Sigmoid colon (tissue), 7 donors: ENCODE data around the gene HDHD3. TPM values are rescaled to one million over a fixed set of nuclear protein-coding genes. Genes with fewer than 3 reads are reported as not detected.
A peak's percentile ranks its signal among the peaks of the same experiment; 100 is the strongest.

ENCODE experiments used
- DNase-seq: peaks from one replicate; pipeline ENCODE4 v3.0.0-alpha.2; 2019
- H3K27ac ChIP-seq, 4 donors: fragments of 200-600 bp; sonication (generic); one replicate each; pipeline ENCODE4 v1.5.1; 2016 to 2019; ENCODE audit warnings: mild to moderate bottlenecking in 1 of 4
- H3K27me3 ChIP-seq, 3 donors: fragments of 200-600 bp; sonication (generic); one replicate each; pipeline ENCODE4 v1.5.1; 2019; ENCODE audit warnings: mild to moderate bottlenecking in 1 of 3
- H3K36me3 ChIP-seq, 4 donors: fragments of 200-600 bp; sonication (generic); one replicate each; pipeline ENCODE4 v1.5.1; 2016 to 2019
- H3K4me1 ChIP-seq, 4 donors: fragments of 200-600 bp; sonication (generic); one replicate each; pipeline ENCODE4 v1.5.1; 2017 to 2019
- H3K4me3 ChIP-seq, 4 donors: fragments of 200-600 bp; sonication (generic); one replicate each; pipeline ENCODE4 v1.5.1; 2017 to 2019; ENCODE audit warnings: mild to moderate bottlenecking in 2 of 4, moderate library complexity in 1 of 4
- H3K9me3 ChIP-seq, 4 donors: fragments of 200-600 bp in 3 of 4; sonication (generic) in 3 of 4; one replicate each; pipeline versions ENCODE4 v1.5.1 to v1.6.1; 2013 to 2019
- EP300 ChIP-seq, 4 donors: sonication (generic); formaldehyde crosslinking; IDR thresholded peaks; one replicate each; pipeline ENCODE4 v1.6.1; 2017; ENCODE audit warnings: antibody characterized with exemption in 4 of 4
- POLR2A ChIP-seq, 2 donors: fragments of 450-650 bp; IDR thresholded peaks; one replicate each; pipeline ENCODE4 v1.6.1; 2016; ENCODE audit warnings: antibody characterized with exemption in 2 of 2, mild to moderate bottlenecking in 2 of 2, moderate library complexity in 2 of 2
- POLR2AphosphoS5 ChIP-seq, 4 donors: sonication (generic); formaldehyde crosslinking; IDR thresholded peaks; one replicate each; pipeline ENCODE4 v1.6.1; 2017; ENCODE audit warnings: antibody characterized with exemption in 4 of 4
- WGBS, 2 donors: extraction: QIAGEN DNeasy Blood & Tissue Kit; methylation state at CpG; one replicate each; pipeline ENCODE4 v1.1.7; 2013; 5-methylcytosine and 5-hydroxymethylcytosine counted together
- intact Hi-C: fragments of 100-400 bp; cut with DNase I; formaldehyde crosslinking; loops from one replicate; pipeline ENCODE4 v1.15.1; 2023
- polyA plus RNA-seq, 3 donors: library from polyadenylated mRNA; stranded (reverse); fragments of 200-250 nt; gene quantifications; one replicate each; pipeline ENCODE4 v1.2.3, GENCODE V29; 2013
- total RNA-seq, 4 donors: library from RNA; depleted of rRNA; stranded (reverse); fragments of >200 nt; gene quantifications; one replicate each; pipeline ENCODE4 v1.1.0, GENCODE V29; 2016
- TF ChIP-seq, protein P1 (sequence below), 4 experiments: fragments of 450-650 bp in 3 of 4; fragments of 200-600 bp in 1 of 4; IDR thresholded peaks; one replicate each; pipeline ENCODE4 v1.5.1; 2016 to 2019; ENCODE audit warnings: antibody characterized with exemption in 4 of 4, mild to moderate bottlenecking in 3 of 4, moderate library complexity in 2 of 4
- donor health status: healthy with polysubstance abuse.
- donor health status: Bipolar disorder and iron deficiency.
- donor health status: healthy.

The HDHD3 gene
- total and polyA plus RNA-seq, 7 donors, result 16.4 to 158 (median 34.6) TPM

GRCh38 chr9:113416149-113416721 lies 39.4 kb upstream of the HDHD3 start:
- no peaks in the 10 kb centered on the region for H3K36me3 ChIP-seq
- H3K4me1 ChIP-seq, result peaks cover 0 to 5% (median 0%) of the 10 kb centered on the region in 4 donors
- WGBS, 2 donors, result 61 to 74% methylated on average over 3 of the region's 3 CpGs
- DNase-seq, result no peak
- no peaks in the 10 kb centered on the region for H3K9me3 ChIP-seq
- no peak overlapping the region for H3K27ac ChIP-seq
- intact Hi-C loops, result loop anchor here (10.0 kb wide), 1 partner anchor 361 kb away; the partner anchor contains the start of gene ZFP37
- H3K4me3 ChIP-seq, result no peak overlapping the region
- TF ChIP-seq, protein P1, sequence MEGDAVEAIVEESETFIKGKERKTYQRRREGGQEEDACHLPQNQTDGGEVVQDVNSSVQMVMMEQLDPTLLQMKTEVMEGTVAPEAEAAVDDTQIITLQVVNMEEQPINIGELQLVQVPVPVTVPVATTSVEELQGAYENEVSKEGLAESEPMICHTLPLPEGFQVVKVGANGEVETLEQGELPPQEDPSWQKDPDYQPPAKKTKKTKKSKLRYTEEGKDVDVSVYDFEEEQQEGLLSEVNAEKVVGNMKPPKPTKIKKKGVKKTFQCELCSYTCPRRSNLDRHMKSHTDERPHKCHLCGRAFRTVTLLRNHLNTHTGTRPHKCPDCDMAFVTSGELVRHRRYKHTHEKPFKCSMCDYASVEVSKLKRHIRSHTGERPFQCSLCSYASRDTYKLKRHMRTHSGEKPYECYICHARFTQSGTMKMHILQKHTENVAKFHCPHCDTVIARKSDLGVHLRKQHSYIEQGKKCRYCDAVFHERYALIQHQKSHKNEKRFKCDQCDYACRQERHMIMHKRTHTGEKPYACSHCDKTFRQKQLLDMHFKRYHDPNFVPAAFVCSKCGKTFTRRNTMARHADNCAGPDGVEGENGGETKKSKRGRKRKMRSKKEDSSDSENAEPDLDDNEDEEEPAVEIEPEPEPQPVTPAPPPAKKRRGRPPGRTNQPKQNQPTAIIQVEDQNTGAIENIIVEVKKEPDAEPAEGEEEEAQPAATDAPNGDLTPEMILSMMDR (IDR thresholded peaks at IDR 0.05), result no peak
- TF ChIP-seq POLR2AphosphoS5 (IDR thresholded peaks at IDR 0.05) (no peak), EP300 (IDR thresholded peaks at IDR 0.05) (no peak), POLR2A (IDR thresholded peaks at IDR 0.05) (no peak)
- no peaks in the 10 kb centered on the region for H3K27me3 ChIP-seq

DNA sequence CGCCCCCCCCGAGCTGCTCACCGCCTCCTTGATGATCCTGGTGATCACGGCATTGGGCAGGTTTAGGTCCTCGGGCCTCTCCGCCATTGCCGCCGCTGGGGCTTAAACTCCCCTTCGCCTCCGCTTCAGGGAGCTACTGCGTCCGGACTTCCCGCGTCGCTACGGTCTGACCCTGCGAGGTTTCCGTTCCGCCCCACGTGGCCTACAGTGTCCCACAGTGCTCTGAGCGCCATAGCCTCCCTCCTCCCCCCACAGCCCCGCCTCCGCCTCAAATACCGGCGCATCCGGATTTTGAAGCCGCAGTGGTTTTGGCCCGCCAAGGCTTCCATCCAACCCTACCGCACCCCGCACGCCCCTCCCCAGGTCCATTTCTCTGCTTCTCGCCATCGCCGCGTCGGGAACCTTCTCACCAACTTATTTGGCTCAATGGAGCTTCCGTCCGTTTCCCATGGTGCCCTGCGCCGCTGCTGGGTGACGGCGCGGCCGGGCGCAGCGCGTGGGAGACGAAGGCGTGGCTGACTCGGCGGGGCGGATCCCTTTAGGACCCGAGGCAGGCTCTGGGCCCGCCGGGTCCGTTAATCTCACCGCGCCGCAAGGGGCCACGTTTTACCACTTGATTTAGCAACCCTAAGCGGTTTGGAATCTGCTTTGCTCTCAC lies 33.5 kb upstream of the HDHD3 start, which contains the start of the genes C9orf43 and POLE3:
C9orf43 (plus strand) TSS at position 541 of the 658 bp plus-strand sequence. CDS start 2,747 bp downstream, outside the sequence.
POLE3 (minus strand) TSS at position 469 of the 658 bp plus-strand sequence; CDS start at position 87, 382 bp downstream.
- peaks cover 0 to 20% (median 8%) of the 10 kb centered on the region in 4 donors for H3K36me3 ChIP-seq
- peak within 1 kb of the TSS; percentile 57 to 84 (median 72) for H3K4me3 ChIP-seq
- no peaks in the 10 kb centered on the region for H3K9me3 ChIP-seq
- peak within 1 kb of the TSS; percentile 93 to 98 (median 94) for H3K27ac ChIP-seq
- H3K27me3 ChIP-seq, result no peaks in the 10 kb centered on the region
- WGBS, 2 donors, result 0% methylated on average over 61 of the region's 61 CpGs
- DNase-seq, result peak; percentile 97
- H3K4me1 ChIP-seq, result peaks cover 0 to 24% (median 20%) of the 10 kb centered on the region in 4 donors
- intact Hi-C loops, result loop anchor here (1.0 to 10.0 kb wide), 3 partner anchors 135 to 356 kb away; partner anchors contain the start of genes CDC26, FKBP15, PRPF4 and SLC31A1
- TF ChIP-seq POLR2AphosphoS5 (IDR thresholded peaks at IDR 0.05), result peak; percentile 85 to 94 (median 87)
- TF ChIP-seq POLR2A (IDR thresholded peaks at IDR 0.05), result peak; percentile 68 to 74
- peak in 2 of 4 donors; percentile 7 to 33 for TF ChIP-seq EP300 (IDR thresholded peaks at IDR 0.05)
- TF ChIP-seq, protein P1 (IDR thresholded peaks at IDR 0.05), result no peak

DNA sequence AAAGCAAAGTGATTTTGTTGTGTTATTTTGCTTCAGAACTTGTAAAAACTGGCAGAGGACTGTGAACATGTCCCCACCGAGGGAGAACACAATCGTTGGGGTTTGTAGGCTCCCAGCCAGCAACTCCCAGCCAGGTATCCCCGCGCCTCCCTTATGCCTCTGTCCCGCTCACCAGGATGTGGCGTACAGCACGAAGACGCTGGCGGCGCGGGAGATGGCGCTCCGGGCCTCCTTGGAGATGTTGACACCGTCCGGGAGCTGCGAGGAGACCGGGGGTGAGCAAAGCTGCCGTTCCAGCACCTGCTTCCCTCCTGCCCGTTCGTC lies 33.1 kb upstream of the HDHD3 start:
- no peaks in the 10 kb centered on the region for H3K27me3 ChIP-seq
- intact Hi-C loops, result loop anchor here (1.0 to 10.0 kb wide), 3 partner anchors 135 to 355 kb away; partner anchors contain the start of genes CDC26, FKBP15, PRPF4 and SLC31A1
- no peak for DNase-seq
- peak overlapping the region; percentile 93 to 98 (median 94) for H3K27ac ChIP-seq
- H3K4me1 ChIP-seq, result peaks cover 0 to 24% (median 20%) of the 10 kb centered on the region in 4 donors
- H3K9me3 ChIP-seq, result no peaks in the 10 kb centered on the region
- TF ChIP-seq, protein P1 (IDR thresholded peaks at IDR 0.05), result no peak
- TF ChIP-seq POLR2AphosphoS5 (IDR thresholded peaks at IDR 0.05) (no peak), POLR2A (IDR thresholded peaks at IDR 0.05) (no peak)
- WGBS, 2 donors, result 0 to 1% methylated on average over 20 of the region's 20 CpGs
- peak overlapping the region; percentile 57 to 84 (median 72) for H3K4me3 ChIP-seq
- H3K36me3 ChIP-seq, result peaks cover 0 to 20% (median 8%) of the 10 kb centered on the region in 4 donors

DNA sequence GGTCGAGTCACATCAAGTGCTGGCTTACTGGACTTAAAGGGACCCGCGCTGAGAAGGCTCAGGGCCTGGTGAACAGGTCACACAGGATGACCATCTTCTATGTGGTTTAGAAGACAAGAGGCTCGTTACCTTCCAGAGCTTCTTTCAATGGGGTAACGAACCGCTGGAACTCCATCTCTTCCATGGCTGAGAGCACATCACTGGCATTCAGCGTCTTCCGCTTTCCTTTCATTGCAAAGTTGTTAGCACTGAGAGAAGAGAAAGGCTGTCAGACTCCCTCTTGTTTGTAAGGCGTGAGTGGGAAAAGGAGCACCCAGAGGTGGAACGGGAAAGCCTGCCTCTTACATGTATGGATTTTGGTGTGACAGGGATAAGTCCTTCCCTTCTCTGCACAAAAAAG lies 32.7 kb upstream of the HDHD3 start:
- H3K27me3 ChIP-seq, result no peaks in the 10 kb centered on the region
- TF ChIP-seq EP300 (IDR thresholded peaks at IDR 0.05) (no peak), POLR2AphosphoS5 (IDR thresholded peaks at IDR 0.05) (no peak), POLR2A (IDR thresholded peaks at IDR 0.05) (no peak)
- TF ChIP-seq, protein P1 (IDR thresholded peaks at IDR 0.05), result no peak
- peak overlapping the region; percentile 93 to 98 (median 94) for H3K27ac ChIP-seq
- 17 to 37% methylated on average over 10 of the region's 10 CpGs for WGBS, 2 donors
- DNase-seq, result no peak
- H3K4me3 ChIP-seq, result peak overlapping the region; percentile 57 to 84 (median 72)
- peaks cover 0 to 20% (median 8%) of the 10 kb centered on the region in 4 donors for H3K36me3 ChIP-seq
- no peaks in the 10 kb centered on the region for H3K9me3 ChIP-seq
- H3K4me1 ChIP-seq, result peaks cover 0 to 24% (median 20%) of the 10 kb centered on the region in 4 donors
- intact Hi-C loops, result no loop called here
